HepG2 (cell line): ENCODE results near the gene TUBB4B. TPM values are rescaled to one million over a fixed set of nuclear protein-coding genes. Genes with fewer than 3 reads are reported as not detected.

Experiments
- CREM ChIP-seq, 2 experiments: sonication (generic) in 1 of 2; formaldehyde crosslinking in 1 of 2; IDR thresholded peaks; 2 replicates each; pipeline versions ENCODE4 v1.4.0 to v1.6.1; 2016 to 2020; ENCODE audit warnings: antibody characterized with exemption in 1 of 2, mild to moderate bottlenecking in 1 of 2, missing genetic modification reagents in 1 of 2
- ELF1 ChIP-seq: sonication (generic); formaldehyde crosslinking; IDR thresholded peaks from 2 replicates; pipeline ENCODE4 v1.4.0; 2020; ENCODE audit warnings: missing genetic modification reagents
- KAT8 ChIP-seq: IDR thresholded peaks from 2 replicates; pipeline ENCODE4 v1.6.1; 2016; ENCODE audit warnings: missing genetic modification reagents, missing compliant biosample characterization
- MAX ChIP-seq: IDR thresholded peaks from 2 replicates; pipeline ENCODE4 v1.6.1; 2012; ENCODE audit warnings: inconsistent platforms
- MBD4 ChIP-seq: IDR thresholded peaks from 2 replicates; pipeline ENCODE4 v1.6.1; 2012; ENCODE audit warnings: low read length, inconsistent platforms, borderline replicate concordance
- MEF2D ChIP-seq: sonication (generic); formaldehyde crosslinking; IDR thresholded peaks from 2 replicates; pipeline ENCODE4 v1.5.1; 2020; ENCODE audit warnings: mild to moderate bottlenecking, missing genetic modification reagents
- SIX4 ChIP-seq: sonication (generic); formaldehyde crosslinking; IDR thresholded peaks from 2 replicates; pipeline ENCODE4 v1.4.0; 2020; ENCODE audit warnings: missing genetic modification reagents
- STAT5B ChIP-seq: sonication (generic); formaldehyde crosslinking; IDR thresholded peaks from 2 replicates; pipeline ENCODE4 v1.4.0; 2020; ENCODE audit warnings: missing genetic modification reagents
- TEF ChIP-seq: sonication (generic); formaldehyde crosslinking; IDR thresholded peaks from 2 replicates; pipeline ENCODE4 v1.5.0; 2020; ENCODE audit warnings: missing genetic modification reagents
- THYN1 ChIP-seq: sonication (generic); formaldehyde crosslinking; IDR thresholded peaks from 2 replicates; pipeline ENCODE4 v1.8.1; 2023; ENCODE audit warnings: low read depth, mild to moderate bottlenecking, moderate library complexity, missing genetic modification reagents, borderline replicate concordance
- YEATS4 ChIP-seq: sonication (generic); formaldehyde crosslinking; IDR thresholded peaks from 2 replicates; pipeline ENCODE4 v1.4.0; 2020; ENCODE audit warnings: missing genetic modification reagents, borderline replicate concordance
- ZBED4 ChIP-seq: sonication (generic); formaldehyde crosslinking; IDR thresholded peaks from 2 replicates; pipeline ENCODE4 v1.4.0; 2020; ENCODE audit warnings: missing genetic modification reagents, borderline replicate concordance
- ZFX ChIP-seq: sonication (generic); formaldehyde crosslinking; IDR thresholded peaks from 2 replicates; pipeline ENCODE4 v1.4.0; 2020; ENCODE audit warnings: mild to moderate bottlenecking, low read depth, missing genetic modification reagents, moderate library complexity
- ZHX1 ChIP-seq: sonication (generic); formaldehyde crosslinking; IDR thresholded peaks from 2 replicates; pipeline ENCODE4 v1.8.1; 2022; ENCODE audit warnings: low read depth, mild to moderate bottlenecking, missing genetic modification reagents
- ZNF496 ChIP-seq: sonication (generic); formaldehyde crosslinking; IDR thresholded peaks from 2 replicates; pipeline ENCODE4 v1.8.1; 2023; ENCODE audit warnings: mild to moderate bottlenecking, moderate library complexity, missing genetic modification reagents; ENCODE audit not compliant: insufficient replicate concordance
- ZNF572 ChIP-seq: sonication (generic); formaldehyde crosslinking; IDR thresholded peaks from 2 replicates; pipeline ENCODE4 v1.5.1; 2020; ENCODE audit warnings: mild to moderate bottlenecking, missing genetic modification reagents
- ZNF616 ChIP-seq: sonication (generic); formaldehyde crosslinking; IDR thresholded peaks from 2 replicates; pipeline ENCODE4 v1.5.0; 2020; ENCODE audit warnings: low read depth, mild to moderate bottlenecking, missing genetic modification reagents
- ZNF781 ChIP-seq: sonication (generic); formaldehyde crosslinking; IDR thresholded peaks from 2 replicates; pipeline ENCODE4 v1.5.1; 2020; ENCODE audit warnings: borderline replicate concordance, mild to moderate bottlenecking, missing genetic modification reagents; ENCODE audit errors: not compliant biosample characterization
- polyA plus RNA-seq, 8 experiments: library from polyadenylated mRNA; depleted of rRNA in 3 of 8; stranded (reverse) in 7 of 8; unstranded in 1 of 8; fragments of >200 nt; fragmentation: Illumina TruSeq in 4 of 8; extraction: Trizol in 4 of 8; gene quantifications; 2 replicates each; pipeline versions ENCODE4 v1.2.1 to v1.2.3, GENCODE V29; 2011 to 2016; ENCODE audit warnings: low read depth in 4 of 8, missing spikeins in 1 of 8, mixed read lengths in 1 of 8; ENCODE audit not compliant: insufficient read depth in 1 of 8
- total RNA-seq, 5 experiments: library from RNA; depleted of rRNA; stranded (reverse); fragments of >200 nt; fragmentation: Illumina TruSeq; extraction: Trizol; gene quantifications; 2 replicates each; pipeline ENCODE4 v1.2.3, GENCODE V29; 2016; ENCODE audit warnings: low read depth in 1 of 5

TUBB4B gene
- total and polyA plus RNA-seq, 2 of the 13 experiments (the other 11 are each of a cell fraction or from before 2014, with no cell fraction given): 182 to 412 TPM

GRCh38 chr9:137229903-137230704 lies 11.0 kb upstream of the TUBB4B start (continued):
- TF ChIP-seq ZBED4 (CRISPR knock-in tag) (peak; percentile 82; the same call in 1 of the 2 replicates), ZFX (CRISPR knock-in tag) (peak; percentile 70), MAX (no peak), KAT8 (CRISPR knock-in tag) (peak; percentile 62), STAT5B (CRISPR knock-in tag) (no peak), ELF1 (CRISPR knock-in tag) (0 out of 2 replicates have a peak, but pooled peaks have one; percentile 24), CREM (IDR thresholded peaks at IDR 0.05) (peak; percentile 65; the same call in 1 of the 2 replicates), CREM (CRISPR knock-in tag; IDR thresholded peaks at IDR 0.05) (no peak), SIX4 (CRISPR knock-in tag) (no peak), YEATS4 (CRISPR knock-in tag) (peak; percentile 63; the same call in 1 of the 2 replicates), THYN1 (no peak), MBD4 (no peak), ZHX1 (CRISPR knock-in tag) (peak; percentile 36; the same call in 1 of the 2 replicates), ZNF781 (peak; percentile 60), ZNF496 (CRISPR knock-in tag) (no peak), TEF (CRISPR knock-in tag) (no peak), ZNF572 (CRISPR knock-in tag) (0 out of 2 replicates have a peak, but pooled peaks have one; percentile 81), ZNF616 (CRISPR knock-in tag) (no peak), MEF2D (CRISPR knock-in tag) (peak; percentile 33; the same call in 1 of the 2 replicates)
